HepG2 (cell line): ENCODE results near the gene SH2D3C.

Source experiments
- POLR2A ChIP-seq, 2 experiments: IDR thresholded peaks; 2 replicates each; pipeline ENCODE4 v1.6.1; 2011; ENCODE audit warnings: low read depth in 2 of 2, low read length in 2 of 2, mild to moderate bottlenecking in 1 of 2, moderate library complexity in 1 of 2; ENCODE audit not compliant: insufficient read depth in 1 of 2
- SETDB1 ChIP-seq: sonication (generic); formaldehyde crosslinking; IDR thresholded peaks from 2 replicates; pipeline ENCODE4 v1.5.1; 2020; ENCODE audit warnings: missing genetic modification reagents, mild to moderate bottlenecking, borderline replicate concordance
- SIN3A ChIP-seq: IDR thresholded peaks from 2 replicates; pipeline ENCODE4 v1.6.1; 2011; ENCODE audit warnings: low read depth, mild to moderate bottlenecking, control low read depth, low read length, borderline replicate concordance
- SMAD1 ChIP-seq: sonication (generic); formaldehyde crosslinking; IDR thresholded peaks from 2 replicates; pipeline ENCODE4 v1.4.0; 2020; ENCODE audit warnings: missing genetic modification reagents, low read depth, mild to moderate bottlenecking, borderline replicate concordance
- ZBTB37 ChIP-seq: sonication (generic); formaldehyde crosslinking; IDR thresholded peaks from 2 replicates; pipeline ENCODE4 v1.4.0; 2020; ENCODE audit warnings: mild to moderate bottlenecking, missing genetic modification reagents
- ZNF7 ChIP-seq: IDR thresholded peaks from 2 replicates; pipeline ENCODE4 v1.6.1; 2016; ENCODE audit warnings: missing biosample characterization, missing genetic modification reagents
- TF ChIP-seq, protein P1 (sequence below): sonication (generic); formaldehyde crosslinking; IDR thresholded peaks from 2 replicates; pipeline ENCODE4 v1.5.1; 2020; ENCODE audit warnings: missing genetic modification reagents, mild to moderate bottlenecking, borderline replicate concordance
- TF ChIP-seq, protein P2 (sequence below): sonication (generic); formaldehyde crosslinking; IDR thresholded peaks from 2 replicates; pipeline ENCODE4 v1.5.0; 2020; ENCODE audit warnings: mild to moderate bottlenecking, missing genetic modification reagents, moderate library complexity

DNA sequence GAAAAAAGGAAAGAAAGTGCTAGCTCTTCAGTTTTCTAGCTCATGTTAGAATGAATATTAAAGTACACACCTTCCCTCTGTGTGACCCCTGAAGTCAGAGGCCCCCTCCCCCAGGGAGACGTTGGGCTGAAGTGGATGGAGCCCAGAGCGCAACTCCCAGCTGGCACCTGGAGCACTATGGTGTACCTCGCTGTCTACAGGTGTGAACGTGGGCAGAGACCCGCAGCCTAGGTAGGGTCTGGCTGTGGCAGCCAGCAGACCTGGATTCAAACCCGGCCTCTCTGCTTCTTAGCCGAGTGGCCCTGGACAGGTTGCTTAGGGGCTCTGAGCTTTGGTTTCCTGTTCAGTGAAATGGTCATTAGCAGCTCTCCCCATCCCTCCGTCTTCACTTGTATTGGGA is 49.7 kb downstream of the SH2D3C start:
- TF ChIP-seq ZNF7 (CRISPR knock-in tag): no peak
- no peak for TF ChIP-seq ZBTB37 (CRISPR knock-in tag)
- TF ChIP-seq, protein P1, sequence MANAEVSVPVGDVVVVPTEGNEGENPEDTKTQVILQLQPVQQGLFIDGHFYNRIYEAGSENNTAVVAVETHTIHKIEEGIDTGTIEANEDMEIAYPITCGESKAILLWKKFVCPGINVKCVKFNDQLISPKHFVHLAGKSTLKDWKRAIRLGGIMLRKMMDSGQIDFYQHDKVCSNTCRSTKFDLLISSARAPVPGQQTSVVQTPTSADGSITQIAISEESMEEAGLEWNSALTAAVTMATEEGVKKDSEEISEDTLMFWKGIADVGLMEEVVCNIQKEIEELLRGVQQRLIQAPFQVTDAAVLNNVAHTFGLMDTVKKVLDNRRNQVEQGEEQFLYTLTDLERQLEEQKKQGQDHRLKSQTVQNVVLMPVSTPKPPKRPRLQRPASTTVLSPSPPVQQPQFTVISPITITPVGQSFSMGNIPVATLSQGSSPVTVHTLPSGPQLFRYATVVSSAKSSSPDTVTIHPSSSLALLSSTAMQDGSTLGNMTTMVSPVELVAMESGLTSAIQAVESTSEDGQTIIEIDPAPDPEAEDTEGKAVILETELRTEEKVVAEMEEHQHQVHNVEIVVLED (CRISPR knock-in tag): no peak
- no peak for TF ChIP-seq POLR2A (IDR thresholded peaks at IDR 0.05; ENCODE audit: insufficient read depth in 1 of 2, low read depth in 2 of 2, low read length in 2 of 2)
- no peak for TF ChIP-seq SETDB1 (CRISPR knock-in tag)
- TF ChIP-seq SMAD1 (CRISPR knock-in tag): no peak
- no peak for TF ChIP-seq SIN3A
- TF ChIP-seq, protein P2, sequence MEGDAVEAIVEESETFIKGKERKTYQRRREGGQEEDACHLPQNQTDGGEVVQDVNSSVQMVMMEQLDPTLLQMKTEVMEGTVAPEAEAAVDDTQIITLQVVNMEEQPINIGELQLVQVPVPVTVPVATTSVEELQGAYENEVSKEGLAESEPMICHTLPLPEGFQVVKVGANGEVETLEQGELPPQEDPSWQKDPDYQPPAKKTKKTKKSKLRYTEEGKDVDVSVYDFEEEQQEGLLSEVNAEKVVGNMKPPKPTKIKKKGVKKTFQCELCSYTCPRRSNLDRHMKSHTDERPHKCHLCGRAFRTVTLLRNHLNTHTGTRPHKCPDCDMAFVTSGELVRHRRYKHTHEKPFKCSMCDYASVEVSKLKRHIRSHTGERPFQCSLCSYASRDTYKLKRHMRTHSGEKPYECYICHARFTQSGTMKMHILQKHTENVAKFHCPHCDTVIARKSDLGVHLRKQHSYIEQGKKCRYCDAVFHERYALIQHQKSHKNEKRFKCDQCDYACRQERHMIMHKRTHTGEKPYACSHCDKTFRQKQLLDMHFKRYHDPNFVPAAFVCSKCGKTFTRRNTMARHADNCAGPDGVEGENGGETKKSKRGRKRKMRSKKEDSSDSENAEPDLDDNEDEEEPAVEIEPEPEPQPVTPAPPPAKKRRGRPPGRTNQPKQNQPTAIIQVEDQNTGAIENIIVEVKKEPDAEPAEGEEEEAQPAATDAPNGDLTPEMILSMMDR (CRISPR knock-in tag): no peak
